ENCODE results near the gene HS3ST3B1.

The HS3ST3B1 gene

DNA sequence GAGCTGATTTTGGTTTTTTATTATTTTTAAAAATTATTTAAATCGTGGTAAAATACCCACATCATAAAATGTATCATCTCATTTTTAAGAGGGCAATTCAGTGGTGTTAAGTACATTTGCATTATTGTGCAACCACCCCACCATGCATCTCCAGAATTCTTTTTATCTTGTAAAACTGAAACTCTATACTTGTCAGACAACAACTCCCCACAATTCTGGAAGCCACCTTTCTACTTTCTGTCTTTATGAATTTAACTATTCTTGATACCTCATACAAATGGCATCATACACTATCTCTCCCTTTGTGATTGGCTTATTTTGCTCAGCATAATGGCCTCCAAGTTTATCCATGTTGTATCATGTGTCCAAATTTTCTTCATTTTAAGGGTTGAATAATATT is 97.9 kb downstream of the HS3ST3B1 start:
- in situ Hi-C loops (cut with MboI; ENCODE audit: low pct_unique_long_range_greater_than_20kb, low sequenced_read_pairs, unreplicated experiment) = no loop called here
- TF ChIP-seq, protein P1, sequence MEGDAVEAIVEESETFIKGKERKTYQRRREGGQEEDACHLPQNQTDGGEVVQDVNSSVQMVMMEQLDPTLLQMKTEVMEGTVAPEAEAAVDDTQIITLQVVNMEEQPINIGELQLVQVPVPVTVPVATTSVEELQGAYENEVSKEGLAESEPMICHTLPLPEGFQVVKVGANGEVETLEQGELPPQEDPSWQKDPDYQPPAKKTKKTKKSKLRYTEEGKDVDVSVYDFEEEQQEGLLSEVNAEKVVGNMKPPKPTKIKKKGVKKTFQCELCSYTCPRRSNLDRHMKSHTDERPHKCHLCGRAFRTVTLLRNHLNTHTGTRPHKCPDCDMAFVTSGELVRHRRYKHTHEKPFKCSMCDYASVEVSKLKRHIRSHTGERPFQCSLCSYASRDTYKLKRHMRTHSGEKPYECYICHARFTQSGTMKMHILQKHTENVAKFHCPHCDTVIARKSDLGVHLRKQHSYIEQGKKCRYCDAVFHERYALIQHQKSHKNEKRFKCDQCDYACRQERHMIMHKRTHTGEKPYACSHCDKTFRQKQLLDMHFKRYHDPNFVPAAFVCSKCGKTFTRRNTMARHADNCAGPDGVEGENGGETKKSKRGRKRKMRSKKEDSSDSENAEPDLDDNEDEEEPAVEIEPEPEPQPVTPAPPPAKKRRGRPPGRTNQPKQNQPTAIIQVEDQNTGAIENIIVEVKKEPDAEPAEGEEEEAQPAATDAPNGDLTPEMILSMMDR (IDR thresholded peaks at IDR 0.05; ENCODE audit: extremely low read depth, insufficient read depth, missing control alignments) = no peak
- no peak for DNase-seq (ENCODE audit: low spot score)
